HCT116 (cell line): Measurements from ENCODE around the gene PHYH.

Experiments used
- CTCF ChIP-seq, 3 experiments: fragments of 200-600 bp in 1 of 3; sonication (generic) in 1 of 3; IDR thresholded peaks in 2 of 3; conservative IDR thresholded peaks in 1 of 3; 2 replicates each; pipeline ENCODE4 v1.5.1; 2012 to 2017; ENCODE audit warnings: low read depth in 2 of 3, low read length in 2 of 3, antibody characterized with exemption in 1 of 3, borderline replicate concordance in 1 of 3, control low read depth in 1 of 3, mild to moderate bottlenecking in 1 of 3, mixed read lengths in 1 of 3, mixed run types in 1 of 3, moderate library complexity in 1 of 3; ENCODE audit not compliant: insufficient read depth in 1 of 3
- ELF1 ChIP-seq: IDR thresholded peaks from 2 replicates; pipeline ENCODE4 v1.6.1; 2012; ENCODE audit warnings: low read depth, borderline replicate concordance
- EZH2 ChIP-seq: fragments of 200-600 bp; sonication (generic); IDR thresholded peaks from 2 replicates; pipeline ENCODE4 v1.6.1; 2017; ENCODE audit warnings: antibody characterized with exemption, mixed run types
- POLR2A ChIP-seq: IDR thresholded peaks from 2 replicates; pipeline ENCODE4 v1.7.0; 2011; ENCODE audit warnings: borderline replicate concordance; ENCODE audit not compliant: insufficient read depth, insufficient read length; ENCODE audit errors: extremely low read depth
- SRF ChIP-seq: IDR thresholded peaks from 2 replicates; pipeline ENCODE4 v1.6.1; 2012; ENCODE audit warnings: low read depth
- ZNF274 ChIP-seq: fragments of 200-500 bp; sonication (Bioruptor generic); IDR thresholded peaks from 2 replicates; pipeline ENCODE4 v1.6.1; 2014; ENCODE audit warnings: mild to moderate bottlenecking, low read depth, low read length, inconsistent platforms
- TF ChIP-seq, protein P1 (sequence below): IDR thresholded peaks from 2 replicates; pipeline ENCODE4 v1.6.1; 2012

GRCh38 chr10:13347043-13347499 is 47.2 kb upstream of the PHYH start:
- TF ChIP-seq ELF1 (no peak), POLR2A (no peak), CTCF (IDR thresholded peaks at IDR 0.05 in 2 of 3, conservative IDR thresholded peaks at IDR 0.05 in 1 of 3; ENCODE audit: borderline replicate concordance in 1 of 3, insufficient read depth in 1 of 3, low read depth in 2 of 3, low read length in 2 of 3) (no peak), SRF (no peak), ZNF274 (no peak), EZH2 (no peak)
- TF ChIP-seq, protein P1, sequence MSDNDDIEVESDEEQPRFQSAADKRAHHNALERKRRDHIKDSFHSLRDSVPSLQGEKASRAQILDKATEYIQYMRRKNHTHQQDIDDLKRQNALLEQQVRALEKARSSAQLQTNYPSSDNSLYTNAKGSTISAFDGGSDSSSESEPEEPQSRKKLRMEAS: no peak
